Right lobe of liver (tissue), 6 donors: ENCODE measurements around the gene GABRB2. TPM values are rescaled to one million over a fixed set of nuclear protein-coding genes. Genes with fewer than 3 reads are reported as not detected.

Source experiments
- ATAC-seq, 4 donors: fragments of 200-7000 bp; cut with Tn5 transposase; one replicate each; pipeline ENCODE4 v1.9.1; 2020; ENCODE audit warnings: mild to moderate bottlenecking in 4 of 4, moderate library complexity in 4 of 4
- DNase-seq, 3 donors: peaks; one replicate each; pipeline ENCODE4 v3.0.0-alpha.2; 2020
- H3K27ac ChIP-seq, 3 donors: fragments of 200-600 bp; one replicate each; pipeline ENCODE4 v1.8.0; 2022
- H3K27me3 ChIP-seq, 2 donors: fragments of 200-600 bp; one replicate each; pipeline ENCODE4 v1.8.0; 2022
- H3K36me3 ChIP-seq, 4 donors: fragments of 200-600 bp; sonication (generic) in 1 of 4; one replicate each; pipeline versions ENCODE4 v1.5.1 to v1.8.0; 2017 to 2022; ENCODE audit warnings: control low read depth in 1 of 4
- H3K4me1 ChIP-seq, 4 donors: fragments of 200-600 bp; sonication (generic) in 1 of 4; one replicate each; pipeline versions ENCODE4 v1.5.1 to v1.8.0; 2017 to 2022; ENCODE audit warnings: control low read depth in 1 of 4
- H3K4me3 ChIP-seq, 3 donors: fragments of 200-600 bp; one replicate each; pipeline ENCODE4 v1.8.0; 2022
- H3K9me3 ChIP-seq, 4 donors: fragments of 200-600 bp; sonication (generic) in 1 of 4; one replicate each; pipeline versions ENCODE4 v1.5.1 to v1.8.0; 2017 to 2022; ENCODE audit warnings: control low read depth in 1 of 4
- CTCF ChIP-seq, 4 donors: fragments of 200-600 bp in 3 of 4; fragments of 450-650 bp in 1 of 4; IDR thresholded peaks; one replicate each; pipeline versions ENCODE4 v1.5.1 to v1.8.0; 2016 to 2022; ENCODE audit warnings: antibody characterized with exemption in 4 of 4, mild to moderate bottlenecking in 2 of 4
- POLR2A ChIP-seq: fragments of 450-650 bp; IDR thresholded peaks from one replicate; pipeline ENCODE4 v1.6.1; 2017; ENCODE audit warnings: antibody characterized with exemption, mild to moderate bottlenecking
- WGBS: methylation state at CpG from one replicate; pipeline ENCODE4 v1.1.6; 2018; ENCODE audit warnings: low coverage, low lambda C conversion rate; ENCODE audit not compliant: insufficient coverage; ENCODE audit errors: missing lambda C conversion rate; 5-methylcytosine and 5-hydroxymethylcytosine counted together
- intact Hi-C, 2 donors: fragments of 100-400 bp; cut with DNase I; formaldehyde crosslinking; loops; one replicate each; pipeline versions ENCODE4 v1.11.2 to v1.14.1; 2022
- total RNA-seq, 6 experiments: library from RNA; depleted of rRNA in 2 of 6; stranded (reverse); fragments of >200 nt in 2 of 6; fragmentation: NEBNext Ultra II Directional in 3 of 6; extraction: Animal tissue kit (Norgen Biotek cat#: 25700) in 3 of 6; gene quantifications; one replicate each; pipeline versions ENCODE4 v1.1.0 to v1.2.4, GENCODE V29; 2016 to 2023
- donor health status: DM: no; HTN: yes; CAD: no.
- donor health status: DM: no; HTN: no; CAD: no.
- donor health status: DM: no; HTN: no; CAD: no.
- donor health status: DM: no; HTN: yes; CAD: no.
- donor health status: DM: no; HTN: yes; CAD: no.

Gene GABRB2
- total RNA-seq, 6 experiments from 2014 or later = not detected

GRCh38 chr5:161432798-161433197 is 113.7 kb downstream of the GABRB2 start:
- ATAC-seq (no peak), DNase-seq (no peak)
- H3K9me3 ChIP-seq = no peaks in the 10 kb centered on the region
- no peak overlapping the region for H3K27ac ChIP-seq
- H3K36me3 ChIP-seq = no peaks in the 10 kb centered on the region
- WGBS = 48% methylated on average over 2 of the region's 2 CpGs
- no peaks in the 10 kb centered on the region for H3K27me3 ChIP-seq
- no peaks in the 10 kb centered on the region for H3K4me1 ChIP-seq
- intact Hi-C loops = no loop called here
- no peak overlapping the region for H3K4me3 ChIP-seq
- no peak for TF ChIP-seq POLR2A
- TF ChIP-seq CTCF (IDR thresholded peaks at IDR 0.05) = no peak

- H3K4me1 ChIP-seq = no peaks in the 10 kb centered on the region
- DNase-seq (no peak), ATAC-seq (no peak)
- no peaks in the 10 kb centered on the region for H3K36me3 ChIP-seq
- no peaks in the 10 kb centered on the region for H3K9me3 ChIP-seq
- no peak overlapping the region for H3K4me3 ChIP-seq
- no peaks in the 10 kb centered on the region for H3K27me3 ChIP-seq
- WGBS = 30% methylated on average over 1 of the region's 1 CpG
- intact Hi-C loops = no loop called here
- H3K27ac ChIP-seq = no peak overlapping the region
- TF ChIP-seq POLR2A = no peak
- no peak for TF ChIP-seq CTCF (IDR thresholded peaks at IDR 0.05)
Observed at GRCh38 chr5:161431963-161432362, 114.6 kb downstream of the GABRB2 start.

- Histone ChIP-seq H3K4me1 (no peaks in the 10 kb centered on the region), H3K9me3 (no peaks in the 10 kb centered on the region), H3K4me3 (no peak overlapping the region), H3K36me3 (no peaks in the 10 kb centered on the region), H3K27me3 (no peaks in the 10 kb centered on the region), H3K27ac (no peak overlapping the region)
- DNase-seq (no peak), ATAC-seq (no peak)
- TF ChIP-seq POLR2A = no peak
- no peak for TF ChIP-seq CTCF (IDR thresholded peaks at IDR 0.05)
- intact Hi-C loops = no loop called here
- 33% methylated on average over 1 of the region's 4 CpGs for WGBS
Observed at GRCh38 chr5:161421067-161421466, 125.5 kb downstream of the GABRB2 start.

- intact Hi-C loops = no loop called here
- H3K36me3 ChIP-seq = no peaks in the 10 kb centered on the region
- no peaks in the 10 kb centered on the region for H3K9me3 ChIP-seq
- WGBS = 13% methylated on average over 3 of the region's 3 CpGs
- no peak overlapping the region for H3K27ac ChIP-seq
- no peak for TF ChIP-seq POLR2A
- TF ChIP-seq CTCF (IDR thresholded peaks at IDR 0.05) = no peak
- DNase-seq (no peak), ATAC-seq (no peak)
- no peaks in the 10 kb centered on the region for H3K27me3 ChIP-seq
- H3K4me3 ChIP-seq = no peak overlapping the region
- H3K4me1 ChIP-seq = no peaks in the 10 kb centered on the region
Observed at GRCh38 chr5:161420521-161420920, 126.0 kb downstream of the GABRB2 start.

GRCh38 chr5:161414896-161415295 is 131.6 kb downstream of the GABRB2 start:
- Histone ChIP-seq H3K9me3 (no peaks in the 10 kb centered on the region), H3K36me3 (no peaks in the 10 kb centered on the region), H3K4me3 (no peak overlapping the region), H3K4me1 (no peaks in the 10 kb centered on the region), H3K27ac (no peak overlapping the region), H3K27me3 (no peaks in the 10 kb centered on the region)
- intact Hi-C loops = no loop called here
- TF ChIP-seq POLR2A (no peak), CTCF (IDR thresholded peaks at IDR 0.05) (no peak)
- no peak for DNase-seq
- WGBS = 57% methylated on average over 3 of the region's 3 CpGs
- no peak for ATAC-seq
